SK-N-SH treated with all-trans-retinoic acid at 6 μM for 48 hours (cell line): ENCODE data around the gene HES4.

Experiments
- ARNTL ChIP-seq: fragments of 450-650 bp; formaldehyde crosslinking; IDR thresholded peaks from 2 replicates; pipeline ENCODE4 v1.5.0; 2020; ENCODE audit warnings: low read depth, mild to moderate bottlenecking, moderate library complexity, borderline replicate concordance
- BACH2 ChIP-seq: fragments of 250-450 bp; sonication (Bioruptor Pico); IDR thresholded peaks from 2 replicates; pipeline ENCODE4 v1.9.0; 2021; ENCODE audit warnings: mild to moderate bottlenecking, borderline replicate concordance
- GLIS3 ChIP-seq: fragments of 250-450 bp; sonication (Bioruptor Pico); IDR thresholded peaks from 2 replicates; pipeline ENCODE4 v1.5.0; 2020; ENCODE audit warnings: mild to moderate bottlenecking, moderate library complexity
- ISL1 ChIP-seq: fragments of 250-450 bp; sonication (Bioruptor Pico); IDR thresholded peaks from 2 replicates; pipeline ENCODE4 v2.1.2; 2022; ENCODE audit warnings: mild to moderate bottlenecking, moderate library complexity
- RARB ChIP-seq: fragments of 250-450 bp; sonication (Bioruptor Pico); IDR thresholded peaks from 2 replicates; pipeline ENCODE4 v1.8.0; 2021; ENCODE audit warnings: mild to moderate bottlenecking, moderate library complexity
- TCF4 ChIP-seq: fragments of 250-450 bp; sonication (Bioruptor Pico); IDR thresholded peaks from 2 replicates; pipeline ENCODE4 v1.8.0; 2021; ENCODE audit warnings: mild to moderate bottlenecking, moderate library complexity, borderline replicate concordance
- TOX ChIP-seq: fragments of 250-450 bp; sonication (Bioruptor Pico); IDR thresholded peaks from 2 replicates; pipeline ENCODE4 v1.8.0; 2021; ENCODE audit warnings: mild to moderate bottlenecking, moderate library complexity, borderline replicate concordance
- ZFP3 ChIP-seq: fragments of 250-450 bp; sonication (Bioruptor Pico); IDR thresholded peaks from 2 replicates; pipeline ENCODE4 v1.5.0; 2020; ENCODE audit warnings: mild to moderate bottlenecking, moderate library complexity
- ZNF565 ChIP-seq: fragments of 450-650 bp; formaldehyde crosslinking; conservative IDR thresholded peaks from 2 replicates; pipeline ENCODE4 v1.5.0; 2020; ENCODE audit warnings: low read depth, mild to moderate bottlenecking, moderate library complexity
- TF ChIP-seq, protein P1 (sequence below): fragments of 250-450 bp; sonication (Bioruptor Pico); IDR thresholded peaks from 2 replicates; pipeline ENCODE4 v1.5.0; 2020; ENCODE audit warnings: mild to moderate bottlenecking, moderate library complexity

GRCh38 chr1:1020000-1020404 lies 20.1 kb upstream of the HES4 start, which contains the start of gene AGRN:
- TF ChIP-seq ISL1 (CRISPR knock-in tag): no peak
- TF ChIP-seq TCF4 (CRISPR knock-in tag): no peak
- TF ChIP-seq BACH2 (CRISPR knock-in tag): no peak
- no peak for TF ChIP-seq GLIS3 (CRISPR knock-in tag)
- TF ChIP-seq ZFP3: no peak
- no peak for TF ChIP-seq RARB (CRISPR knock-in tag)
- no peak for TF ChIP-seq TOX (CRISPR knock-in tag)
- TF ChIP-seq, protein P1, sequence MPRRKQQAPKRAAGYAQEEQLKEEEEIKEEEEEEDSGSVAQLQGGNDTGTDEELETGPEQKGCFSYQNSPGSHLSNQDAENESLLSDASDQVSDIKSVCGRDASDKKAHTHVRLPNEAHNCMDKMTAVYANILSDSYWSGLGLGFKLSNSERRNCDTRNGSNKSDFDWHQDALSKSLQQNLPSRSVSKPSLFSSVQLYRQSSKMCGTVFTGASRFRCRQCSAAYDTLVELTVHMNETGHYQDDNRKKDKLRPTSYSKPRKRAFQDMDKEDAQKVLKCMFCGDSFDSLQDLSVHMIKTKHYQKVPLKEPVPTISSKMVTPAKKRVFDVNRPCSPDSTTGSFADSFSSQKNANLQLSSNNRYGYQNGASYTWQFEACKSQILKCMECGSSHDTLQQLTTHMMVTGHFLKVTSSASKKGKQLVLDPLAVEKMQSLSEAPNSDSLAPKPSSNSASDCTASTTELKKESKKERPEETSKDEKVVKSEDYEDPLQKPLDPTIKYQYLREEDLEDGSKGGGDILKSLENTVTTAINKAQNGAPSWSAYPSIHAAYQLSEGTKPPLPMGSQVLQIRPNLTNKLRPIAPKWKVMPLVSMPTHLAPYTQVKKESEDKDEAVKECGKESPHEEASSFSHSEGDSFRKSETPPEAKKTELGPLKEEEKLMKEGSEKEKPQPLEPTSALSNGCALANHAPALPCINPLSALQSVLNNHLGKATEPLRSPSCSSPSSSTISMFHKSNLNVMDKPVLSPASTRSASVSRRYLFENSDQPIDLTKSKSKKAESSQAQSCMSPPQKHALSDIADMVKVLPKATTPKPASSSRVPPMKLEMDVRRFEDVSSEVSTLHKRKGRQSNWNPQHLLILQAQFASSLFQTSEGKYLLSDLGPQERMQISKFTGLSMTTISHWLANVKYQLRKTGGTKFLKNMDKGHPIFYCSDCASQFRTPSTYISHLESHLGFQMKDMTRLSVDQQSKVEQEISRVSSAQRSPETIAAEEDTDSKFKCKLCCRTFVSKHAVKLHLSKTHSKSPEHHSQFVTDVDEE (CRISPR knock-in tag): no peak
- no peak for TF ChIP-seq ZNF565 (CRISPR knock-in tag)
- no peak for TF ChIP-seq ARNTL (CRISPR knock-in tag)
